ENCODE measurements around the gene PLA2G2F. TPM values are rescaled to one million over a fixed set of nuclear protein-coding genes. Genes with fewer than 3 reads are reported as not detected.

The PLA2G2F gene
- total and polyA plus RNA-seq, 10 of the 15 experiments (the other 5 are each of a cell fraction or from before 2014, with no cell fraction given): 0.03 TPM; not detected in 9

GRCh38 chr1:20151906-20152598 lies 12.9 kb downstream of the PLA2G2F start (continued):
- TF ChIP-seq, protein P1, sequence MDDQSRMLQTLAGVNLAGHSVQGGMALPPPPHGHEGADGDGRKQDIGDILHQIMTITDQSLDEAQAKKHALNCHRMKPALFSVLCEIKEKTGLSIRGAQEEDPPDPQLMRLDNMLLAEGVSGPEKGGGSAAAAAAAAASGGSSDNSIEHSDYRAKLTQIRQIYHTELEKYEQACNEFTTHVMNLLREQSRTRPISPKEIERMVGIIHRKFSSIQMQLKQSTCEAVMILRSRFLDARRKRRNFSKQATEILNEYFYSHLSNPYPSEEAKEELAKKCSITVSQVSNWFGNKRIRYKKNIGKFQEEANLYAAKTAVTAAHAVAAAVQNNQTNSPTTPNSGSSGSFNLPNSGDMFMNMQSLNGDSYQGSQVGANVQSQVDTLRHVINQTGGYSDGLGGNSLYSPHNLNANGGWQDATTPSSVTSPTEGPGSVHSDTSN (IDR thresholded peaks at IDR 0.05; ENCODE audit: insufficient replicate concordance, low read depth, low read length): no peak
- no peak for TF ChIP-seq TCF3 (IDR thresholded peaks at IDR 0.05; ENCODE audit: borderline replicate concordance, insufficient read depth, low read depth, low read length)
- TF ChIP-seq ESRRA (IDR thresholded peaks at IDR 0.05; ENCODE audit: low read length): no peak
- TF ChIP-seq TAF1 (IDR thresholded peaks at IDR 0.05; ENCODE audit: borderline replicate concordance, low read depth, low read length): no peak
- no peak for TF ChIP-seq EP300 (IDR thresholded peaks at IDR 0.05; ENCODE audit: borderline replicate concordance in 1 of 2, control insufficient read depth in 1 of 2, low read depth in 2 of 2, low read length in 2 of 2)
- peak; percentile 80 for TF ChIP-seq YY1 (IDR thresholded peaks at IDR 0.05; ENCODE audit: low read depth, low read length)
- TF ChIP-seq HDAC6 (IDR thresholded peaks at IDR 0.05; ENCODE audit: unreplicated experiment): no peak
- TF ChIP-seq, protein P2, sequence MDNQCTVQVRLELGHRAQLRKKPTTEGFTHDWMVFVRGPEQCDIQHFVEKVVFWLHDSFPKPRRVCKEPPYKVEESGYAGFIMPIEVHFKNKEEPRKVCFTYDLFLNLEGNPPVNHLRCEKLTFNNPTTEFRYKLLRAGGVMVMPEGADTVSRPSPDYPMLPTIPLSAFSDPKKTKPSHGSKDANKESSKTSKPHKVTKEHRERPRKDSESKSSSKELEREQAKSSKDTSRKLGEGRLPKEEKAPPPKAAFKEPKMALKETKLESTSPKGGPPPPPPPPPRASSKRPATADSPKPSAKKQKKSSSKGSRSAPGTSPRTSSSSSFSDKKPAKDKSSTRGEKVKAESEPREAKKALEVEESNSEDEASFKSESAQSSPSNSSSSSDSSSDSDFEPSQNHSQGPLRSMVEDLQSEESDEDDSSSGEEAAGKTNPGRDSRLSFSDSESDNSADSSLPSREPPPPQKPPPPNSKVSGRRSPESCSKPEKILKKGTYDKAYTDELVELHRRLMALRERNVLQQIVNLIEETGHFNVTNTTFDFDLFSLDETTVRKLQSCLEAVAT (IDR thresholded peaks at IDR 0.05): no peak
- no peak for TF ChIP-seq CREM (IDR thresholded peaks at IDR 0.05; ENCODE audit: low read depth)
- TF ChIP-seq ELK1 (IDR thresholded peaks at IDR 0.05; ENCODE audit: low read depth, low read length): no peak
- no peak for TF ChIP-seq HDAC2 (IDR thresholded peaks at IDR 0.05)
- 0 out of 2 replicates have a peak, but pooled peaks have one; percentile 48 for TF ChIP-seq STAT1 (conservative IDR thresholded peaks at IDR 0.05)
- no peak for TF ChIP-seq FOXK2 (IDR thresholded peaks at IDR 0.05)
- TF ChIP-seq SUZ12 (IDR thresholded peaks at IDR 0.05; ENCODE audit: unreplicated experiment): no peak
- no peak for TF ChIP-seq KLF5 (IDR thresholded peaks at IDR 0.05; ENCODE audit: partially characterized antibody)
- TF ChIP-seq, protein P3, sequence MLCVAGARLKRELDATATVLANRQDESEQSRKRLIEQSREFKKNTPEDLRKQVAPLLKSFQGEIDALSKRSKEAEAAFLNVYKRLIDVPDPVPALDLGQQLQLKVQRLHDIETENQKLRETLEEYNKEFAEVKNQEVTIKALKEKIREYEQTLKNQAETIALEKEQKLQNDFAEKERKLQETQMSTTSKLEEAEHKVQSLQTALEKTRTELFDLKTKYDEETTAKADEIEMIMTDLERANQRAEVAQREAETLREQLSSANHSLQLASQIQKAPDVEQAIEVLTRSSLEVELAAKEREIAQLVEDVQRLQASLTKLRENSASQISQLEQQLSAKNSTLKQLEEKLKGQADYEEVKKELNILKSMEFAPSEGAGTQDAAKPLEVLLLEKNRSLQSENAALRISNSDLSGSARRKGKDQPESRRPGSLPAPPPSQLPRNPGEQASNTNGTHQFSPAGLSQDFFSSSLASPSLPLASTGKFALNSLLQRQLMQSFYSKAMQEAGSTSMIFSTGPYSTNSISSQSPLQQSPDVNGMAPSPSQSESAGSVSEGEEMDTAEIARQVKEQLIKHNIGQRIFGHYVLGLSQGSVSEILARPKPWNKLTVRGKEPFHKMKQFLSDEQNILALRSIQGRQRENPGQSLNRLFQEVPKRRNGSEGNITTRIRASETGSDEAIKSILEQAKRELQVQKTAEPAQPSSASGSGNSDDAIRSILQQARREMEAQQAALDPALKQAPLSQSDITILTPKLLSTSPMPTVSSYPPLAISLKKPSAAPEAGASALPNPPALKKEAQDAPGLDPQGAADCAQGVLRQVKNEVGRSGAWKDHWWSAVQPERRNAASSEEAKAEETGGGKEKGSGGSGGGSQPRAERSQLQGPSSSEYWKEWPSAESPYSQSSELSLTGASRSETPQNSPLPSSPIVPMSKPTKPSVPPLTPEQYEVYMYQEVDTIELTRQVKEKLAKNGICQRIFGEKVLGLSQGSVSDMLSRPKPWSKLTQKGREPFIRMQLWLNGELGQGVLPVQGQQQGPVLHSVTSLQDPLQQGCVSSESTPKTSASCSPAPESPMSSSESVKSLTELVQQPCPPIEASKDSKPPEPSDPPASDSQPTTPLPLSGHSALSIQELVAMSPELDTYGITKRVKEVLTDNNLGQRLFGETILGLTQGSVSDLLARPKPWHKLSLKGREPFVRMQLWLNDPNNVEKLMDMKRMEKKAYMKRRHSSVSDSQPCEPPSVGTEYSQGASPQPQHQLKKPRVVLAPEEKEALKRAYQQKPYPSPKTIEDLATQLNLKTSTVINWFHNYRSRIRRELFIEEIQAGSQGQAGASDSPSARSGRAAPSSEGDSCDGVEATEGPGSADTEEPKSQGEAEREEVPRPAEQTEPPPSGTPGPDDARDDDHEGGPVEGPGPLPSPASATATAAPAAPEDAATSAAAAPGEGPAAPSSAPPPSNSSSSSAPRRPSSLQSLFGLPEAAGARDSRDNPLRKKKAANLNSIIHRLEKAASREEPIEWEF (IDR thresholded peaks at IDR 0.05; ENCODE audit: insufficient replicate concordance, low read depth, low read length): peak; percentile 14
- TF ChIP-seq WRNIP1 (IDR thresholded peaks at IDR 0.05; ENCODE audit: borderline replicate concordance, low read depth, low read length): no peak
- no peak for TF ChIP-seq SP1 (IDR thresholded peaks at IDR 0.05; ENCODE audit: low read depth, low read length)
- 0 out of 2 replicates have a peak, but pooled peaks have one; percentile 62 for TF ChIP-seq SMARCA5 (IDR thresholded peaks at IDR 0.05)
- no peak for TF ChIP-seq SMAD5 (IDR thresholded peaks at IDR 0.05; ENCODE audit: low read depth)
- no peak for TF ChIP-seq ZNF622 (IDR thresholded peaks at IDR 0.05)

Measured in GM12878 (cell line).